Glomerular visceral epithelial cell (primary cell): ENCODE measurements around the gene GFAP.

Experiments used
- DNase-seq: peaks from one replicate; pipeline ENCODE4 v3.0.0-alpha.2; 2016; ENCODE audit errors: extremely low spot score

GFAP gene

DNA sequence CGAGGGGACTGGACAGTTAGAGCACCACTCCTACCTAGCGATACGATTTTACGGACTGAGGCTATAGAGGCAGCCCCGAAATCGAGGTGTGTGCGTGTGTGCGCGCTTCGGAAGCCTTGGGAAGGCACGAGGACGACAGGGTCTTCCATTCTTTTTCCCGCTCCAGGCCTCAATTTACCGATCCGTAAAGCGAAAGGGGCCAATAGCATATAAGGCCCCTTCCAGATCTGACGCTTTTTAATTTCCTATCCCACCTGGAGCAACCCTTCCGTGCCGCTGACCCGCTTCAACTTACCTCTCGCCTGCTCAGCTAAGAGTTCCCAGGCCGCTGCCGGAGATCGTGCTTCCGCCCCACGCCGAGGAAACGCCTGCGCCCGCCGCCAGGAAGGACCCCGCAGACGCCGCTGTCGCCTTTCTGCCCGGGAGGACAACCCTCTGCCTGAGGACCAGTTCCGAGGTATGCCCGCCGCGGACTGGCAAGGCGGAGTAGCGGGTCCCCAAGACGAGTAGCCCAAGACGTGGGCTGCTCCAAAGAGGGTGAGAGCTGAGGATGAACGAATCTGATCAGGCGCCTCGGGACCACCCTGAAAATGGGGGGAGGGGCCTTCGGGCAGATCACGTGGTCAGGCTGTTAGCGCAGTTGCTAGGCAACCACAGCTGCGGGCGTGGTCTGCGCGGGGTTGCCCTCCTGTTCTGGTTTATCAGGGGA, 16.1 kb downstream of the GFAP start, which contains the start of gene EFTUD2:
Gene EFTUD2, minus strand, starts transcription at position 372 of the 709 bp plus-strand sequence. CDS start 4,924 bp downstream, outside the sequence.
- peak; percentile 89 for DNase-seq

DNA sequence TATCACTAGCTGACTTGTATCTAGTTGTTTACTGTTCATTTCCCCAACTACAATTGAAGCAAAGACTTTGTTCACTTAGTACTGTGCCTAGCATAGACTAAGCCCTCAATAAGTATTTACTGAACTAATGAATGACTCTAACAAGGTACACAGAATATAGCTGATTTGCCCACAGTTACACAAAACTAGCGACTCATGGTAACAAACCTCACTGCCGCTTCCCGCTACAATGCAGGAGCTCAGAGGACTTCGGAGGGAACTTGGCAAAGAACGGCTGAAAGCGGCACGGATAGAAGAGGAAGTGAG, 16.6 kb downstream of the GFAP start:
- DNase-seq: no peak

DNA sequence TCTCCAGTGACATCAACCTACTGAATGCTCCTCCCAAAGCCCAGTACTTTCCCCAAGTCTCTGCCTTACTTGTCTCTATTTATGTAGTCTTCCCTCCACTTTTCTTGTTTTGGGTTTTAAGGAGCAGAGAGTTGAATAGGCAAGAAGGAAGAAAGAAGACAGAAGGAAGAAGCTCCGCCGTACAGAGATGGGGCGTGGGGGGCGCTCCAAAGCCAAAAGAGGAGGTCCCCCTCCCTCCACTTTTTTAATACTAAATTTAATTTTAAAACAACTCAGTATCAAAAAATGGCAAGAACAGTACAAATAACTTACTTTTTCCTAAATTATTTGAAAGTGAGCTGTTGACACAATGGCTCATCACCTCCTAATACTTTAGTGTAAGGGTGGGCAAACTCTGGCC, 20.7 kb downstream of the GFAP start:
- DNase-seq: no peak

DNA sequence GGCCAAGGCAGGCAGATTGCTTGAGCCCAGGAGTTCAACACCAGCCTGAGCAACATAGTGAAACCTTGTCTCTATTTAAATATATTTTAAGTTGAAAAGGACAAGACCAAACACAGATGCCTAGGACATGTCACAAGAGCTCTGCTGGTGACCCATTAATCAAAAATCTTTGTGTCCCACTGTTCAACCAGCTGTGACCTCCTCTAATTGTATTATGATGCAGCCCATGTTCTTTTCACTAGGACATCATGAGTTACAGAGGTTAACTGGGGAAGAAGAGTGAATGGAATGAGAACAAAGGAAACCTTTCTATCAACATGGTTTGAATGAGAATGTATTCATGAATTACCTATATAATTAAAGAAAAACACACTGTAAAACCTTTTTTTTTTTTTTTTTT, 23.1 kb downstream of the GFAP start:
- DNase-seq: no peak

DNA sequence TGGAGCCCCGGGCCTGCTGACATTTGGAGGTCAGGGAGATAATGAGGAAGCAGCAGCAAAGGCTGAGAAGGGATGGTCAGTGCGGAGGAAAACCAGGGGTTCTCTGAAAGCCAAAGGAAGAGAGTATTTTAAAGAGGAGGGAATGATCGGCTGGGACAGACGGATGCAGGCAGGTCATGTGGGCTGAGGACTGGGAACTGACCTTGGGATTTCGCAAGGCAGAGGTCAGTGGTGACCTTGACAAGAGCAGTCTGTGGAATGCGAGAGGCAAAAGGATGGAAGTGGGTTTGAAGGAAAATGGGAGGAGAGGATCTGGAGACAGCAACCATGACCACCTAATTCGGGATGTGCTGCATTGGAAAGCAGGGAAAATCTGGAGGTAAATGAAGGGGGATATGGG, 26.3 kb downstream of the GFAP start:
- no peak for DNase-seq

DNA sequence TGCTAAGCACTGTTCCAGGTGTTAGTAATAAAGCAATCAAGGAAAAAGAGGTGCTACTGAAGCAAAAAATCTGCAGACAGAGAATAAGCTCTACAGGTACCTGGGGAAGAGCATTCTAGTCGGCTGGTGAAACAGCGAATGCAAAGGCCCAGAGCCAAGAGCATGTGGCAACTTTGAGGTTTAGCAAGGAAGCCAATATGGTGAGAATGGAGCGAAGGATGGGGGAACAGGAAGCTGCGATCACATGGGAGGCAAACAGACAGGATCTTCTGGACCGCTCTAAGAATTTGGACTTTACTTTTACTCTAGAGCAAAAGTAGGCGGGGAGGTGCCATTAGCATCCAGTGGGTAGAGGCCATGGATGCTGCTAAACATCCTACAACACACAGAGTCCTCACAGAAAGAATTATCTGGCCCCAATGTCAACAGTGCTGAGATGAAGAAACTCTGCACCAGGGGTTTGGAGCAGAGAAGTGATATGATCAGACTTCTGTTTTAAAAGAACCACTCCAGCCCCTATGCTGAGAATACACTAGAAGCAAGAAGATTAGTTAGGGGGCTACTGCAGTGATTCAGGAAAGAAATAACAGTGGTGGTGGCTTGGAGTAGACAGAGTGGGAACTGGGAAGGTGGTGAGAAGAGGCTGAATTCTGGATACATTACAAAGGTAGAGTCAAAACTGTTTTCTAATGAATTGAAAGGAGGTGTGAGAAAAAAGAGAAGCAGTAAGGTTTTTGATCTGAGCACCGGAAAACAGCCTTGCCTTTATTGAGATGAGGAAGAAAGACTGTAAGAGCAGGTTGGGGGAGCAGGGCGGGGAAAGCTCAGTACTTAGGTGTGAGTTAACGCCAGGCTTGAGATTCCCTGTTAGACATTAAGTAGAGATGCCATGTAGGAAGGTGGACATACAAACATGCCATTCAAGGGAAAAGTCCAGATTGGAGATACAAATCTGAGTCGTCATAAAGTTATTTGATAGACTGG, 27.0 kb downstream of the GFAP start:
- DNase-seq: no peak

DNA sequence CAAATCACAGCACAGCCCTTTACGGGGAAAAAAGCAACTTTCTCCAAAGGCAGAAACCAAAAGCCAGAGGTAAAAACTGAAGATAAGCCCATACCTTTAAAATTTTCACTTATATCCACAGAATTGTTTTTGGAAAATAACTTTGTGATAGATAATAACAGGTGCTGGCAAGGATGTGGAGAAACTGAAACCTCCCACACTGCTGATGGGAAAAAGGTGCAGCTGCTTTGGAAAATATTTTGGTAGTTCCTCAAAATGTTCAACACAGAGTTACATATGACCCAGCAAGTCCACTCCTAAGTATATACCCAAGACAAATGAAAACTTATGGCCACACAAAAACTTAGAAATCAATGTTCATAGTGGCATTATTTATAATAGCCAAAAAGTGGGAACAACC, 28.3 kb downstream of the GFAP start:
- DNase-seq: no peak

DNA sequence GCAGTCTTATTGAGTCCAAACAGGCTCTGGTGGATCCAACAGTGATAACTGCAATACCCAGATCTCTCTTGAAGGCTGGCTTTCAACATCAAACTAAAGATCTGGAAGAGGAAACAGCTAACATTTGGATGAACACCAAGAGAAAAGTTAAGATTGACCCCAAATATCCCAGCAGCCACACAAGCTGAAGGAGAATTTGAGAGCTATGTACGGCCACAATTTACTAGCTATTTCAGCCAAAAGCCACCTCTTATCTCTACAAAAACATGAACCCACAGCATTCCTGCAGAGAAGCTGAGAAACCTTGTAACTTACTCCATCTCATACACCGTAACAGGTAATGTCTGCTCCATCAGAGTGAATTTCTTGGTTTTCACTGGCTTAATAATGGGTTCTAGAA, 30.4 kb downstream of the GFAP start:
- DNase-seq: no peak

DNA sequence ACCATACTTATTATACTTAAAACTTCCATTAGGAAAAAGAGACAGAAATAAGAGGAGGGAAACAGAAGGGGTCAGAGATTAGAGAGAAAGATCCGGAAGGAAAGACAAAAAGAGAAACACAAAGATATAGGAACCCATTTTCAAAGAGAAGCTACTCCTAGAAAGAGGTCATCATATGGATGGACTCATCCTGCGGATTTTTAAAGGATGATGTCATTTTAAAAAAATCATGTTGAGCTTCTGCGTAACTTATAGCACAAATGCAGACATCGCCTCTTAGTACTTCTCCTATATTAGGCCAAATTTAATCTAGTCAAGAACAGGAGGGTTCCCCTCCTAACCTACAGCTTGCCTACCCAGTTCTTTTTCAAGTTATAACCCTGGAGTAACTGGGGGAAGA, 34.2 kb downstream of the GFAP start:
- DNase-seq: no peak

DNA sequence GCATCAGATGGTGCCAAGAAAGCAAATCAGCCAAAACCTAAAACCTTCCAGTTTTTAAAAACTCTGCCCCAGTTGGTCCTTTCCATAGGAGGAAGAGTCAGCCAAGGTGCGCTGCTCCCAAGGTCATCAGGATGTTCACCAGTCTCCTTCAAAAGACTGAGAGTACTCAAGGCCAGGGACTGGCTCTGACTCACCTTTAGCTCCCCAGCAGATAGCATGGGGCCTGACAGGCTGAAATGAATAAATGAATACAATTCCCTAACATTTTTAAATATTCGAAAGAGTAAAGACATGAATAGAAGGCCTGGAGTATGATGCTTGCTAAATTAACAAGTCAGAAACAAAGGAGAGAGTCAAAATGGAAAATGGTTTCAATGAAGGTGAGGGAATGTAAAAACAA, 35.2 kb downstream of the GFAP start:
- no peak for DNase-seq

DNA sequence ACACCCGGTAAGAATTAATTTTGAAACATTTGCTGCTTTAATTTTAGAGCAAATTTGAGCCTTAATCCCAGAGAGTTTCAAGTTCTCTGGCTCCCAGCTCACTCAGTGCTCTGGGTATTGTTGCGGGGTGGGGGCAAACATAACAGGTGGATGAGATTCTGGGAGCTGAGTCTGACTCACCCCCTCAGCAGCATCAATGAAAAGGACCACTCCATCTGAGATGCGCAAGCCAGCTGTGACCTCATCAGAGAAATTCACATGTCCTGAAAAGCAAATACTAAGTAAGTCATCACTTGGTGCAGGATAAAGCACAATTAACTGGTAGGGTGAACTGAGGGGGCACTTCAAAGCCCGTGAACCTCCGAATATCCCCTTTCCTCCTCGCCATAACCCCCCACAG, 35.9 kb downstream of the GFAP start:
- no peak for DNase-seq

DNA sequence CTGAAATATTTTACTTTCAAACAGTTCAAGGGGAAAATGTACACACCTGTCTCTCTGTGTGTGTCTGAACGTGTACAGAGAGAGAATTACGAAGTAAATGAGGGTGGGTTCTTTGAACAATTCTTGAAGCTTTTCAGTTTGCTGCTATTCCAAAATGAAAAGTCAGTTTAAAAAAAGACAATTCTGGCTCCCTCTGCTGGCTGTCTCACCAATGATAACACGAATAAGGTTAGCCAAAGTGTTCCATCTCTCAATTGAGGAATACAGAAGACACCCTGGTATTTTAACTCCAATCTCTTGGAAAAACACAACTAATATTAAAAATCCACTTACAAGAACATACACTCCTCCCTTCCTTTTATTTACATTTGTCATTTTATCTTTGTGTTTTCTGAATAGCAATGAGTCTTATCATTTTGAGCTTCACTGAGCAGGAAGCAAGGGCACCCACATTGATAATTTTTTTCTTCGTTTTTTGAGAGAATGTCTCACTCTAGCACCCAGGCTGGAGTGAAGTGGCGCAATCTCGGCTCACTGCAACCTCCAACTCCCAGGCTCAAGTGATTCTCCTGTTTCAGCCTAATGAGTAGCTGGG, 36.6 kb downstream of the GFAP start:
- DNase-seq: peak; percentile 47

DNA sequence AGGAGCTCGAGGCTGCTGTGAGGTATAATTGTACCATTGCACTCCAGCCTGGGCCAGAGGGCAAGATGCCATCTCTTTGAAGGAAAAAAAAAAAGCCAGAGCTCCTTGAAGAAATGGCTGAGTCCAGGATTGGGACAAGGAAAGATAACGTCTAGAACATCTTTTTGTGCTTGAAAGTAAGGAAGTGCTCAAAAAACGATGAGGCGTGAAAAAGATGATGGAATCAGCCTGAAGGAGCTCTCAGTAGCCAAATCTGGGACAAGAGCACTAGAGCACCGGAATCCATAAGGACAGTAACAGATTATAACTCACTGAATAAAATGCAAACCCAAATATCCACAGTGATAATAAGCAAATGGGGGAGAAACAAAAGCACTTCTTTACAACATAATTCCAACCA, 38.2 kb downstream of the GFAP start:
- DNase-seq: no peak

DNA sequence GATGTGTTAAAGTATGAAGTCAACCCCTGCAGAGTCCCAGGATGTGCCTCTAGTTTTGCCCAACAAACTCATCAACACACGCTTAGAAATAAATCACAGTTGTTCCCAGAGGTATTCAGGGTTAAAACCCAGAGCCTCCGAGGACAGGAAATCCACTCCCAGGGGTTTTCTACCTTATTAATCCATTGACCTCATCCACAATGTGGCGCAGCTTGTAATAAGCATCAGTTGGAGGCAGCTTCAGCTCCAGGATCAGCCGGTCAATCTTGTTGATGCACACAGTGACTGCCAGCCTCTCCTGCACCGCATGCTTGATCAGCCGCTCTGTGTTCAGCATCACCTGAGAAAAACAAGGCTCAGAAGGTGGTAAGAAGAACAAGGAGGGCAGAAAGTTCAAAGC, 39.5 kb downstream of the GFAP start:
- no peak for DNase-seq

DNA sequence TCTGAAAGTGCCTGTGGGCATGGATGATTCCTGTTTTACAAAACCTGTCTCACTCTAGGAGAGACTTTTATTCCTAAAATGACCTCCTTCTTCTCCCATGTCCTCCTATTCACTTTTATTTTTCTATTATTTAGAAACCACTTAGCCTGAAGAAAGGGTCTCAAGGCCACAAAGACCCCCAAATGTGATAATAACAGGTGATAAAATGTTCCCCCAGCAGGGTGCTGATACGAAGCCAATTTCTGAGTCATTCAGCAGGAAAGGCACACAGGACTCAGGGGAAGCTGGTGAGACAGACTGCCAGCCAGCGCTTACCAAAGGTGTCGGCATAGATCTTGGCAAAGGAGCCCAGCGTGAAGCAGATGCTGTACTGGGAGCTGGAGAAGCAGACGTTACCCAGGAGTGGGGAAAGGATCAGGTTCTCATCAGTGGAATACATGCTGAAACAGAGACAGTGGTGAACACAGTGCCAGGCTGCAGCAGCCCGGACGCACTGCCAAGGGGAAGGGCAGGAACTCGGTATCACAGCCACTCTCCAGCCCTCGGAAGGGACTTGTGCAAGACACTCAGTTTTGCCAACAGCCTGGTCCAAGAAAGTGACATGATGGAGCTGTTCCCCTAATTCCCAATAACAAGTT, 43.0 kb downstream of the GFAP start:
- DNase-seq: no peak

DNA sequence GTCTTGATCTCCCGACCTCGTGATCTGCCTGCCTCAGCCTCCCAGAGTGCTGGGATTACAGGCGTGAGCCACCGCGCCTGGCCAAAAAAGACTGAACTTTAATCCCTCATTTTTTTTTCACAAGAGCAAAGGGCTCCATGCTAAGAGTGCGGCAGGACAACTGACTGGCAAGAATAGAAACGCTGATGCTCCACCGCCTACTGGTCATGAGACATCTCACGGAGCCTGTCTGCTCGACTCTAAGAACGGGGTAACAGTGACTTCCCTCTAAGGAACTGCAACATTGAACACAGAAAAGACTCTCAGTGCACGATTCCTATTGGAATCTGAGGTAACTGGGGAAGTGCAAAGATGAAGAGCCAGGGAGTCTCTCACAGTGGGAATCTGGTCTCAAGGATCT, 43.7 kb downstream of the GFAP start:
- DNase-seq: no peak

DNA sequence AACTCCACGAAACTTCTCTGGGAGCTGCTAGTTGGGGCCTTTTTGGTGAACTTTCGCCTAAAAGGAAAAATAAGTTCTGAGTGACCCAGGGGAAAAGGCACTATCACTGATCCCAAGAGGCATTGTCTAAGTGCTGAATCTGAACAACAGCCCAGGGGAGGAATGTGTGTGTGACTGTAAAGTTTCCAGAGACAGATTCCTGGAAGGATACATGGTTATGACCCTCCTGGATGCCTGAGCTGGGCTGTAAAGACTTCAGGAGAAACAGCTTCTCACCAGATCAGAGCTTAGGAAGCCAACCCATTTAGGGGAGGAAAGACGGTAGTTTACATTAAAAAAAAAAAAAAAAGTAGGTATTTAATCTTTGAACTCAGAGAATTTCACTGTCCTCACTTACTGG, 47.5 kb downstream of the GFAP start:
- DNase-seq: no peak

DNA sequence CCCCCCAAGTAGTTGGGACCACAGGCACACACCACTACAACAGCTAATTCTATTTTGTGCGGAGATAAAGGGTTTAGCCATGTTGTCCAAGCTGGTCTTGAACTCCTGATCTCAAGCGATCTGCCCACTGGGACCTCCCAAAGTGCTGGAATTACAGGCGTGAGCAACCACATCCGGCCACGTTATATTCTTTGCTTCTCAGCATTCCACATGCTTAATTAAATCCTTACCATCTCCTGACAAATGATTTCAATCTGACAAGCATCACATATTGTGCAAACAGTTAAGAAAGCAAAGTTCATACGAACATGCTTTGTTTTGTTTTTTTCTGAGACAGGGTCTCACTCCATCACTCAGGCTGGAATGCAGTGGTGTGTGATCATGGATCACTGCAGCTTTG, 49.4 kb downstream of the GFAP start:
- no peak for DNase-seq

DNA sequence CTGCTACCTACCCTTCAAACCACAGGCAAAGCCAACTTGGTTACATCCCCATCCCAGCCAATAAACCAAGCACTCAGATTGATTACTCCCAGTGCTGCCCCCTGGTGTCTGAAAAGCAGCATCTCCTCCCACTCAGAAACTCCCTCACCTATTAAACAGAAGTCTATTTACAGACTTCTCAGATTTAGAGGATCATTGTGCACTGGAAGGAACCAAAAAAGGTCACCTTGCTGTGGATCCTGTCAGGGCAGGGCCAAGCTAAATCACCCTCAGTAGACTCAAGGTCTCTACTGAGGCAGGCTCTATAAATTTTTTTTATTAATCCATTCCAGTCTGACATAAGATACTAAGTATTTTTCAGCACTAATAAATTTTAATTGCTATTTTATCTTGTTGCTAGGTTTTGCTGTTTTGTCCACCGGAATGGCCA, 50.1 kb downstream of the GFAP start:
- peak; percentile 82 for DNase-seq

DNA sequence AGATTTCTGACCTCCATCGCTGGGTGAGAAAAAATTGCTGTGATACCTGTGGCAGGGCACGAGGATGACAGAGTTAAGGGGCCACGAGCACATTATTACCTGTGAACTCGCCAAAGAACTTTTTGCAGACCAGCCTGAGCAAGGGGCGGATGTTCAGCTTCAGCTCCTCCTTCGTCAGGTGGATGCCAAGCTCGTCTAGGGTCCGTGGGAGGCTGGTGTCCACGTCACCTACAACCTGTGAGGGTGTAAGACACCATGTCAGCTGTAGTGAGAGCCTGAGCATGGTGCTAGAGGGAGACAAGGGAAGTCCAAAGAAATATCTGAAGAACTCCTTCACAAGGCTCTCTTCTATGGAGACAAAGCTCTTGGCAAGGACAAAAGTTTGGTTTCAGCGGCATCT, 50.5 kb downstream of the GFAP start:
- DNase-seq: no peak

DNA sequence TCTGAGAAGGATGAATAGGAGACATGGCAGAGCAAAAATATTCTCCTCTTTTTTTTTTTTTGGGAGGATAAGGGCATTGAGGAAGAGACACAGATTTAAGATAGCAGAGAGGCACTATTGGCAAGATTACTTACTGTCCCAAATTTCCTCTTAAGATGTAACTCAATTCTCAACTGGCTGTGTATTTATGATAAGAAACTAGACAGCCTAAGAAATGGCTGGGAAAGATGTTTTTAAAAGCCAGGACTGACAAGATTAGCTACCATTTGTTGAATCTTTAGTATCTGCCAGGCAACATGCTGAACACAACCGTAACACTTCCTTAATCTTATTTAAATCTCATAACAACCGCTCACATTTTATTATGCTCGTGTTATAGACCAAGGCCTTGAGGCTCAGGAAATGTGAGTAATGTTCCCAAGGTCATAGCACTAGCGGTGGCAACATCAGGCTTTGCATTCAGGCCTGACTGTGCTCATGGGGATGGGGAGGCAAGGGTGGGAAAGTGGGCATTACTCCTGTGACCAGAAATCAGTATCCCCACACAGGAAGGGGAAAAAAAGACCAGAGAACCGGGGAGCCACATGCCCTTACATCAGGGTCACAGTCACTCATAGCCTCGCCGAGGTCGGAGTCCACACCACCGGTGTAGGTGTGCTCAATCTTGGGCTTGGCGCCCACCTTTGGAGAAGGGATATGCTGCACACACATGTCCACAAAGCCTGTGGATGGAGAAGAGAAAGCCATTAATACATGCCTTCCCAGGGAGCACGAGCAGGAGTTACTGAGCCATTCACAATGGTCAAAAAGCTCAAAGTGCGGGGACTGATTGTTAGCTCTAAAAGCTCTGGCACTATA, 52.0 kb downstream of the GFAP start:
- no peak for DNase-seq
